ENCODE data around the gene MARS1. TPM values are rescaled to one million over a fixed set of nuclear protein-coding genes. Genes with fewer than 3 reads are reported as not detected.
"Not testable (repeated sequence)": the region's sequence is repeated elsewhere in the genome, so short reads cannot be mapped to it uniquely, and the experiment has no call there.

The MARS1 gene
- polyA plus RNA-seq, 1 donor, result 81.9 TPM

DNA sequence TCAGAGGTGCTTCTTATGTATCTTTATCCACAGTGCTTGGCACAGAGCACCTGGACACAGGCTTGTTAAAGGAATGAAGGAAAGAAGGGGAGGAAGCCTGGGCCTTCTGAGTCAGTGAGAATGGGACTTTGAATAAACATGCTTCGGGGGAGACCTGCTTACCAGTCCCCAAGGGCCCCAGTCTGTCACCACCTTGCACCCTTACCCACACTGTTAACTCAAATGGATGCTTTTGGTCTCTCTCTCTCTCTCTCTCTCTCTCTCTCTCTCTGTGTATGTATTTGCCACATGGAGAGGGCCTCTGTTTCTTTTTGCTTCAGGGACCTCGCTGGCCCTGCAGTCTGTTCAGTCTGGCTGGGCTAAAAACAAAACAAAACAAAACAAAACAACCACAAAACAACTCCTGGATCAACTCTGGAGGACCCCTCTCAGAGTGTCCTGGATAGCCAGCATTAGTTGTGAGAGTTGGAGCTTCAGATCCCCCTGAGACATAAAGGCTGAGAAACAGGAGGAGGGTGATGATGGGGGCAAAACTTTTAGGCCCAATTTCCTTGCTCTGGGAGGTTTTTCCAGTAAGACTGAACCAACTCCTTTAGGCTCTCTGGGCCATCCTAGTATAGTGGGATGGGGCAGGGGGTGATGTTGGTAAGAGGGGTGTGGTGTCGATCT, 63.9 kb downstream of the MARS1 start:
- Histone ChIP-seq H3K27me3 (ENCODE audit: control insufficient read depth, insufficient read depth, low read length) (peaks cover 70% of the 10 kb centered on the region), H3K36me3 (ENCODE audit: control insufficient read depth, insufficient read depth, low read length) (no peaks in the 10 kb centered on the region), H3K4me1 (ENCODE audit: control insufficient read depth, insufficient read depth, low read length) (peaks cover 3% of the 10 kb centered on the region), H3K4me3 (ENCODE audit: low read length) (no peak overlapping the region), H3K27ac (ENCODE audit: low read length) (no peak overlapping the region), H3K9me3 (ENCODE audit: control insufficient read depth, low read depth, low read length) (no peaks in the 10 kb centered on the region)
- DNase-seq, result no peak
- no CpG with 5 or more reads among the region's 3 CpGs for WGBS (ENCODE audit: insufficient coverage, low lambda C conversion rate)

DNA sequence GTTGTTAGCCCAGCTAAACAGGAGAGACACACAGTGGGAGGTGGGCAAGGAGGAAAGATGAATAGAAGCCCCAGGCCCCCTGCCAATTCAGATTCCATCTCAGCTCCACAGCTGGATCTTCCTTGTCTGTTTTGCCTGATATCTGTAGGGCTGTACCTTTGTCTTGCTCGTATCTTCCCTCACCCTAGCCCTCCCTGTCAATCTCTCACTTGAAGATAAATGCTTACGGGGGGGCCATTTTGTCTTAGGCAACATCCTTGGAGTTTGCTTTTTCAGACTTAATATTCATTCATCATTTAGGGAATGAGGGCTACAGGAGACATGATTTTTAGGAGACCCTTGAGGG, 64.4 kb downstream of the MARS1 start:
- DNase-seq, result no peak
- H3K27me3 ChIP-seq (ENCODE audit: control insufficient read depth, insufficient read depth, low read length), result peaks cover 70% of the 10 kb centered on the region
- H3K36me3 ChIP-seq (ENCODE audit: control insufficient read depth, insufficient read depth, low read length), result no peaks in the 10 kb centered on the region
- H3K4me3 ChIP-seq (ENCODE audit: low read length), result no peak overlapping the region
- no peak overlapping the region for H3K27ac ChIP-seq (ENCODE audit: low read length)
- no peaks in the 10 kb centered on the region for H3K9me3 ChIP-seq (ENCODE audit: control insufficient read depth, low read depth, low read length)
- WGBS (ENCODE audit: insufficient coverage, low lambda C conversion rate), result no CpG with 5 or more reads among the region's 2 CpGs
- peaks cover 3% of the 10 kb centered on the region for H3K4me1 ChIP-seq (ENCODE audit: control insufficient read depth, insufficient read depth, low read length)

- no peak overlapping the region for H3K27ac ChIP-seq (ENCODE audit: low read length)
- peaks cover 3% of the 10 kb centered on the region for H3K4me1 ChIP-seq (ENCODE audit: control insufficient read depth, insufficient read depth, low read length)
- H3K27me3 ChIP-seq (ENCODE audit: control insufficient read depth, insufficient read depth, low read length), result peaks cover 66% of the 10 kb centered on the region
- H3K9me3 ChIP-seq (ENCODE audit: control insufficient read depth, low read depth, low read length), result no peaks in the 10 kb centered on the region
- WGBS (ENCODE audit: insufficient coverage, low lambda C conversion rate), result 20% methylated on average over 1 of the region's 6 CpGs
- no peak overlapping the region for H3K4me3 ChIP-seq (ENCODE audit: low read length)
- no peaks in the 10 kb centered on the region for H3K36me3 ChIP-seq (ENCODE audit: control insufficient read depth, insufficient read depth, low read length)
- DNase-seq, result no peak
Observed at GRCh38 chr12:57552835-57553313, 65.0 kb downstream of the MARS1 start.

GRCh38 chr12:57553343-57554202, 65.7 kb downstream of the MARS1 start:
- Histone ChIP-seq H3K9me3 (ENCODE audit: control insufficient read depth, low read depth, low read length) (no peaks in the 10 kb centered on the region), H3K27ac (ENCODE audit: low read length) (no peak overlapping the region), H3K27me3 (ENCODE audit: control insufficient read depth, insufficient read depth, low read length) (peaks cover 62% of the 10 kb centered on the region), H3K4me3 (ENCODE audit: low read length) (no peak overlapping the region), H3K36me3 (ENCODE audit: control insufficient read depth, insufficient read depth, low read length) (no peaks in the 10 kb centered on the region), H3K4me1 (ENCODE audit: control insufficient read depth, insufficient read depth, low read length) (peaks cover 3% of the 10 kb centered on the region)
- WGBS (ENCODE audit: insufficient coverage, low lambda C conversion rate), result no CpG with 5 or more reads among the region's 7 CpGs
- DNase-seq, result no peak

- no CpG with 5 or more reads among the region's 2 CpGs for WGBS (ENCODE audit: insufficient coverage, low lambda C conversion rate)
- Histone ChIP-seq H3K4me3 (ENCODE audit: low read length) (no peak overlapping the region), H3K36me3 (ENCODE audit: control insufficient read depth, insufficient read depth, low read length) (no peaks in the 10 kb centered on the region), H3K9me3 (ENCODE audit: control insufficient read depth, low read depth, low read length) (no peaks in the 10 kb centered on the region), H3K27me3 (ENCODE audit: control insufficient read depth, insufficient read depth, low read length) (peaks cover 53% of the 10 kb centered on the region), H3K27ac (ENCODE audit: low read length) (no peak overlapping the region), H3K4me1 (ENCODE audit: control insufficient read depth, insufficient read depth, low read length) (peaks cover 3% of the 10 kb centered on the region)
- DNase-seq, result no peak
Observed at GRCh38 chr12:57554453-57554852, 66.6 kb downstream of the MARS1 start.

DNA sequence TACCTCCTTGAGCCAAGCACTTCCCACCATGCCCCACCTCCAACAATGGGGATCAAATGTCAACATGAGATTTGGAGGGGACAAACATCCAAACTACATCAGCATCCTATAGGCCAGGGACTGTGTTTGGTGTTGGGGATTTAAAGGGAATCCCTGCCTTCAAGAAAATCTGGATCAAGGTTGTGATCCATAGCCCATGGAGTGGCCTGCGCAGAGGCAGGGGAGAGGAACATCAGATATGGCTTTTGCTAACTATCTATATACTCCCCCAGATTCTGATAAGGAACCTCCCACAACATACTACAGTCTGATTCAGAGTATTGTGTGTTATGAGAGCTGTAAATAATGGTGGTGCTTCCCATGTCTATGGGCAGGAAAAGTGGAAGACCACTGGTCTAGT, 67.0 kb downstream of the MARS1 start:
- peaks cover 3% of the 10 kb centered on the region for H3K4me1 ChIP-seq (ENCODE audit: control insufficient read depth, insufficient read depth, low read length)
- WGBS (ENCODE audit: insufficient coverage, low lambda C conversion rate), result 100% methylated on average over 1 of the region's 1 CpG

DNA sequence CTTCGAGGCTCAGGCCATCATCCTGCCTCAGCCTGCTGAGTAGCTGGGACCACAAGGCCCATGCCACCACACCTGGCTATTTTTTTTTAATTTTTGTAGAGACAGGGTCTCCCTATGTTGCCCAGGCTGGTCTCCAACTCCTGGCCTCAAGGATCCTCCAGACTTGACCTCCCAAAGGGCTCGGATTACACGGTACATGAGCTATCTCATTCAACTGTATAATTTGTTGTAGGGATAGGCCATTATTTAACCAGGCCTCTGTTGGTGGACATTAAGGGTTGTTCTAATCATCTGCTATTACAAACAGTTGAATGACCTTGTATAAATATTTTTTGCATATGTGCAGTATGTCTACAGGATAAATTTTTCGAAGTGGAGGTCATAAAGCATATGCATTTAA, 71.0 kb downstream of the MARS1 start:
- no CpG with 5 or more reads among the region's 4 CpGs for WGBS (ENCODE audit: insufficient coverage, low lambda C conversion rate)
- no peaks in the 10 kb centered on the region for H3K4me1 ChIP-seq (ENCODE audit: control insufficient read depth, insufficient read depth, low read length)
- peaks cover 17% of the 10 kb centered on the region for H3K27me3 ChIP-seq (ENCODE audit: control insufficient read depth, insufficient read depth, low read length)

More for the DNA sequence above, 67.0 kb downstream of the MARS1 start:
- H3K9me3 ChIP-seq (ENCODE audit: control insufficient read depth, low read depth, low read length), result no peaks in the 10 kb centered on the region
- H3K36me3 ChIP-seq (ENCODE audit: control insufficient read depth, insufficient read depth, low read length), result no peaks in the 10 kb centered on the region
- H3K4me3 ChIP-seq (ENCODE audit: low read length), result no peak overlapping the region
- no peak for DNase-seq
- peaks cover 48% of the 10 kb centered on the region for H3K27me3 ChIP-seq (ENCODE audit: control insufficient read depth, insufficient read depth, low read length)
- H3K27ac ChIP-seq (ENCODE audit: low read length), result no peak overlapping the region

DNA sequence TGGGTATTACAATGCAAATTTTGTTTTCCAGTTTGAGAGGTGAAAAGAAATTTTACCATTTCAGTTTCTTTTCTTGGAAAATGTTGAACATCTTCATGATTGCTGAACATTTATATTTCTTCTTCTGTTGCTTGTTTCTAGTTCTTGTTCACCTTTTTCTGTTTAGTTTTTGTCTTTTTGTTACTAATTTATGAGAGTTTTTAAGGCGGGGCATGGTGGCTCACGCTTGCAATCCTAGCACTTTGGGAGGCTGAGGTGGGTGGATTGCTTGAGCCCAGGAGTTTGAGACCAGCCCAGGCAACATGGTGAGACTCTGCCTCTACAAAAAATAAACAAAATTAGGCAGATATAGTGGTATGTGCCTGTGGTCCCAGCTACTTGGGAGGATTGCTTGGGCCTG, 72.6 kb downstream of the MARS1 start:
- Histone ChIP-seq H3K27ac (ENCODE audit: low read length) (no peak overlapping the region), H3K9me3 (ENCODE audit: control insufficient read depth, low read depth, low read length) (no peaks in the 10 kb centered on the region), H3K4me3 (ENCODE audit: low read length) (no peak overlapping the region), H3K27me3 (ENCODE audit: control insufficient read depth, insufficient read depth, low read length) (peaks cover 14% of the 10 kb centered on the region), H3K4me1 (ENCODE audit: control insufficient read depth, insufficient read depth, low read length) (no peaks in the 10 kb centered on the region), H3K36me3 (ENCODE audit: control insufficient read depth, insufficient read depth, low read length) (no peaks in the 10 kb centered on the region)
- WGBS (ENCODE audit: insufficient coverage, low lambda C conversion rate), result no CpG with 5 or more reads among the region's 2 CpGs
- no peak for DNase-seq

More for the DNA sequence above, 71.0 kb downstream of the MARS1 start:
- DNase-seq, result no peak
- no peaks in the 10 kb centered on the region for H3K9me3 ChIP-seq (ENCODE audit: control insufficient read depth, low read depth, low read length)
- no peak overlapping the region for H3K4me3 ChIP-seq (ENCODE audit: low read length)
- H3K36me3 ChIP-seq (ENCODE audit: control insufficient read depth, insufficient read depth, low read length), result no peaks in the 10 kb centered on the region
- no peak overlapping the region for H3K27ac ChIP-seq (ENCODE audit: low read length)

DNA sequence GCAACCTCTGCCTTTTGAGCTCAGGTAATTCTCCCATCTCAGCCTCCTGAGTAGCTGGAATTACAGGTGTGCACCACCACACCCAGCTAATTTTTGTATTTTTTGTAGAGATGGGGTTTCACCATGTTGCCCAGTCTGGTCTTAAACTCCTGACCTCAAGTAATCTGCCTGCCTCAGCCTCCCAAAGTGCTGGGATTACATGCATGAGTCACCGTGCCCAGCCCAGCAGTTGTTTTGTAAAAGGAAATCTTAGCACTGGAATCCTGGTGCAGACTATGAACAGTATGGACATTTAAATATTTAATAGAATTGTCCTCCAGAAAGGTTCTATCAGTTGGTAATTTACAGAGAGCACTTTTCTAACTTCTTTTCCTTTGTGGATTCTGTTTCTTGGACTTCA, 73.2 kb downstream of the MARS1 start:
- not testable (repeated sequence) for H3K4me1 ChIP-seq (ENCODE audit: control insufficient read depth, insufficient read depth, low read length)
- no CpG with 5 or more reads among the region's 1 CpG for WGBS (ENCODE audit: insufficient coverage, low lambda C conversion rate)

GRCh38 chr12:57563358-57563757, 75.5 kb downstream of the MARS1 start:
- H3K27ac ChIP-seq (ENCODE audit: low read length), result no peak overlapping the region
- no peaks in the 10 kb centered on the region for H3K4me1 ChIP-seq (ENCODE audit: control insufficient read depth, insufficient read depth, low read length)
- WGBS (ENCODE audit: insufficient coverage, low lambda C conversion rate), result 67% methylated on average over 1 of the region's 4 CpGs
- H3K27me3 ChIP-seq (ENCODE audit: control insufficient read depth, insufficient read depth, low read length), result peaks cover 18% of the 10 kb centered on the region
- no peak for DNase-seq
- H3K4me3 ChIP-seq (ENCODE audit: low read length), result no peak overlapping the region
- H3K9me3 ChIP-seq (ENCODE audit: control insufficient read depth, low read depth, low read length), result no peaks in the 10 kb centered on the region
- H3K36me3 ChIP-seq (ENCODE audit: control insufficient read depth, insufficient read depth, low read length), result no peaks in the 10 kb centered on the region

More for the DNA sequence above, 73.2 kb downstream of the MARS1 start:
- H3K27ac ChIP-seq (ENCODE audit: low read length); DNase-seq; H3K36me3 ChIP-seq (ENCODE audit: control insufficient read depth, insufficient read depth, low read length); H3K9me3 ChIP-seq (ENCODE audit: control insufficient read depth, low read depth, low read length); H3K4me3 ChIP-seq (ENCODE audit: low read length): not testable (repeated sequence)
- peaks cover 14% of the 10 kb centered on the region for H3K27me3 ChIP-seq (ENCODE audit: control insufficient read depth, insufficient read depth, low read length)

All from large intestine (tissue), 3 donors.